Urinary bladder (tissue), 4 donors: ENCODE measurements around the gene SLC2A11. TPM values are rescaled to one million over a fixed set of nuclear protein-coding genes. Genes with fewer than 3 reads are reported as not detected.
"Not testable (repeated sequence)": the region's sequence is repeated elsewhere in the genome, so short reads cannot be mapped to it uniquely, and the experiment has no call there.

ENCODE experiments used
- DNase-seq: peaks from one replicate; pipeline ENCODE4 v3.0.0-alpha.2; 2015; ENCODE audit errors: extremely low spot score
- H3K27ac ChIP-seq: one replicate; pipeline ENCODE4 v1.5.1; 2013; ENCODE audit warnings: low read depth, mild to moderate bottlenecking, moderate library complexity
- H3K36me3 ChIP-seq: one replicate; pipeline ENCODE4 v1.6.1; 2013; ENCODE audit warnings: mild to moderate bottlenecking, moderate library complexity; ENCODE audit not compliant: insufficient read depth
- H3K4me1 ChIP-seq: one replicate; pipeline ENCODE4 v1.6.1; 2013; ENCODE audit warnings: mild to moderate bottlenecking, moderate library complexity; ENCODE audit not compliant: insufficient read depth
- H3K4me3 ChIP-seq: one replicate; pipeline ENCODE4 v1.5.1; 2013; ENCODE audit warnings: low read depth, low read length
- WGBS: extraction: QIAGEN DNeasy Blood & Tissue Kit; methylation state at CpG from one replicate; pipeline ENCODE4 v1.1.7; 2013; 5-methylcytosine and 5-hydroxymethylcytosine counted together
- polyA plus RNA-seq: library from polyadenylated mRNA; stranded (reverse); fragments of 200-250 nt; gene quantifications from one replicate; pipeline ENCODE4 v1.2.3, GENCODE V29; 2013
- small RNA-seq: library from RNA; depleted of rRNA; stranded (forward); fragments of <200 nt; gene quantifications from one replicate; pipeline ENCODE3, GENCODE V24; 2014
- total RNA-seq: library from RNA; depleted of rRNA; stranded (reverse); fragments of >200 nt; gene quantifications from one replicate; pipeline ENCODE4 v1.2.3, GENCODE V29; 2014
- donor health status: healthy with polysubstance abuse.
- donor health status: healthy.

Gene SLC2A11
- total and polyA plus RNA-seq, 2 donors = 12.0 to 13.0 TPM

DNA sequence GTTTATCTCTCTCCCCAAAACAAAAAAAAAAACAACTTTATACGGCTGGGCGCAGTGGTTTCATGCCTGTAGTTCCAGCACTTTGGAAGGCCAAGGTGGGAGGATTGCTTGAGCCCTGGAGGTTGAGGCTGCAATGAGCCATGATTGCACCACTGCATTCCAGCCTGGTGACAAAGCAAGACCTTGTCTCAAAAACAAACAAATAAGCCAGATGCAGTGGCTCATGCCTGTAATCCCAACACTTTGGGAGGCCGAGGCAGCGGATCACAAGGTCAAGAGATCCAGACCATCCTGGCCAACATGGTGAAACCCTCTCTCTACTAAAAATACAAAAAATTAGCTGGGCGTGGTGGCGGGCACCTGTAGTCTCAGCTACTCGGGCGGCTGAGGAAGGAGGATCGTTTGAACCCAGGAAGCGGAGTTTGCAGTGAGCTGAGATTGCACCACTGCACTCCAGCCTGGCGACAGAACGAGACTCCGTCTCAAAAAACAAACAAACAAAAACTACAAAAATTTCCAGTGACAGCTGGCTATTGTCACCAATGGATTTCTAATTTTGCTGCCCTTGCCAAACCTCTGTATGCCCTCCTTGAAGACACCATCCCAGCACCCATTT lies 64.0 kb downstream of the SLC2A11 start:
- H3K4me1 ChIP-seq, H3K4me3 ChIP-seq, DNase-seq, H3K36me3 ChIP-seq, H3K27ac ChIP-seq: not testable (repeated sequence)
- WGBS = 86% methylated on average over 13 of the region's 13 CpGs

DNA sequence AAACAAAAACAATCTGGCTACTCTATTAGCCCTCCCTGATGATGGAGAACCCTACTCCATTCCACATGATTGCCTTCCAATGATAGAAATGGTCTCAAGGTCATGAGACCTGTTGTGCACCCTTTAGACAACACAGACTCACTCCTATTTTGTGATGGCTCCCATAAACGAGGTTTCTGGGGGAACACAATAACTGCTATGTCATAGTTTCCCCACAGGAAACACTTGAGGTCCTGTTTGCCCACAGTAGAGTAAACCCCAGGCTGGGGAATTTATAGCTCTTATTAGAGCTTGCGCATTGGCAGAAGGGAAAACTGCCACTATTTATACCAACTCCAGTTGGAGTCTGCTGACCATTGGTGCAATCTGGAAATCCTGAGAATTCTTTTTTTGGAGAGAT lies 65.2 kb downstream of the SLC2A11 start:
- WGBS = 64% methylated on average over 2 of the region's 2 CpGs
- Histone ChIP-seq H3K4me1 (no peaks in the 10 kb centered on the region), H3K27ac (no peak overlapping the region), H3K36me3 (no peaks in the 10 kb centered on the region), H3K4me3 (no peak overlapping the region)
- no peak for DNase-seq

DNA sequence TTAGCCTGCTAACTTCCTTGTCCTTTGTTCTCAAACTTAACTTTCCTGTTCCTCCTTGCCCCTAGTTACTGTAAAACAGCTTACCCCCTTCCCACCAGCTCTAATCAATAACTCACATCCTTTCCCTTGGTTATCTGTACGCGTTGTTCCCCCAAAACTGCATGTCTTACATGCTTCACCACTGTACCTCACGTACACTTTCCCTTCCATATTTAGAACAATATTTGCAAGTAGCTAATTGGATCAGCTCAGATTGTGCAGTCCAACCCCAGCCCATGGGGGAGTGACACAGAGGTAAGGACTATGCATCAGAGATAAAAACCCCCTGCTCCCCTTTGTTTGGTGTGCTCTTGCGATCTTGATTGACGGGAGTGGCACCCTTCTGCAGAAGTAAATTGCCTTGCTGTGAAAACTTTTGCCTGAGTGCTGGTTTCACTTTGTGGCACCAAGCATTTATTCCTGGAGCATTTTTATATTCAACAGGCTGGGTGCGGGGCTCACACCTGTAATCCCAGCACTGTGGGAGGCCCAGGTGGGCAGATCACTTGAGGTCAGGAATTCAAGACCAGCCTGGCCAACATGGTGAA lies 67.4 kb downstream of the SLC2A11 start:
- H3K4me1 ChIP-seq = no peaks in the 10 kb centered on the region
- 89% methylated on average over 6 of the region's 6 CpGs for WGBS
- no peak overlapping the region for H3K27ac ChIP-seq
- H3K36me3 ChIP-seq = no peaks in the 10 kb centered on the region
- DNase-seq = no peak
- no peak overlapping the region for H3K4me3 ChIP-seq

DNA sequence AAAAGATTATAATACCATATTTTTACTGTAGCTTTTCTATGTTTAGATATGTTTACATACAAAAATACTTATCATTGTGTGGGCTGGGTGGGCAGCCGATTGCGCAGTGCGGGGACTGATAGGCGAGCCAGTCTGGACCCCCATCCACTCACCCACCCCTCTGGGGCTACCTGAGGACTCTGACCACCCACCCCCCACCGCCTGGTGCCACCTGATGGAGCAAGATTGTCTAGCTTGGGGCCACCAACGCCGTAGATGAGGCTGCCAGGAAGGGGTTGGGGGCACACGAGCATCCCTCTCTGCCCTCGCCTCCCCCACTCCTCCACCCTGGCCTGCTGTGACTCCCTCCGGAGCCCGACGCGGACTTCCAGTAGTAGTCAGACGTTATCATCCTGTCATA lies 68.9 kb downstream of the SLC2A11 start:
- no peak for DNase-seq
- 63% methylated on average over 14 of the region's 14 CpGs for WGBS
- Histone ChIP-seq H3K27ac (no peak overlapping the region), H3K4me1 (no peaks in the 10 kb centered on the region), H3K4me3 (no peak overlapping the region), H3K36me3 (no peaks in the 10 kb centered on the region)

Small RNA genes lying within 50 kb of the gene (small RNA-seq; reads per million reads assigned to genes)
- gene RN7SL268P = not detected

Other genes with a start within 250 kb of the SLC2A11 start
- gene DRICH1, start 225.6 kb upstream of the SLC2A11 start, total RNA-seq = 0.48 TPM
- gene DRICH1, start 225.6 kb upstream of the SLC2A11 start, polyA plus RNA-seq = 0.06 TPM
- not detected for gene RGL4, start 166.9 kb upstream of the SLC2A11 start, total RNA-seq
- 0.32 TPM for gene RGL4, start 166.9 kb upstream of the SLC2A11 start, polyA plus RNA-seq
- 9.9 TPM for gene ZNF70, start 106.8 kb upstream of the SLC2A11 start, total RNA-seq
- 1.6 TPM for gene ZNF70, start 106.8 kb upstream of the SLC2A11 start, polyA plus RNA-seq
- not detected for gene VPREB3, start 103.5 kb upstream of the SLC2A11 start, total RNA-seq
- gene VPREB3, start 103.5 kb upstream of the SLC2A11 start, polyA plus RNA-seq = not detected
- gene C22orf15, start 94.9 kb upstream of the SLC2A11 start, total RNA-seq = 0.63 TPM
- gene C22orf15, start 94.9 kb upstream of the SLC2A11 start, polyA plus RNA-seq = 0.82 TPM
- gene CHCHD10, start 89.9 kb upstream of the SLC2A11 start, total RNA-seq = 3.6 TPM
- gene CHCHD10, start 89.9 kb upstream of the SLC2A11 start, polyA plus RNA-seq = 69.8 TPM
- gene MMP11, start 85.0 kb upstream of the SLC2A11 start, total RNA-seq = 7.3 TPM
- gene MMP11, start 85.0 kb upstream of the SLC2A11 start, polyA plus RNA-seq = 5.6 TPM
- gene SMARCB1, start 70.9 kb upstream of the SLC2A11 start, total RNA-seq = 16.7 TPM
- 47.9 TPM for gene SMARCB1, start 70.9 kb upstream of the SLC2A11 start, polyA plus RNA-seq
- 0.74 TPM for gene DERL3, start 18.9 kb upstream of the SLC2A11 start, total RNA-seq
- gene DERL3, start 18.9 kb upstream of the SLC2A11 start, polyA plus RNA-seq = 0.98 TPM
- 70.1 TPM for gene MIF, start 36.5 kb downstream of the SLC2A11 start, total RNA-seq
- 528 TPM for gene MIF, start 36.5 kb downstream of the SLC2A11 start, polyA plus RNA-seq
- gene GSTT2B, start 103.3 kb downstream of the SLC2A11 start, total RNA-seq = 2.1 TPM
- 30.4 TPM for gene GSTT2B, start 103.3 kb downstream of the SLC2A11 start, polyA plus RNA-seq
- 3.0 TPM for gene DDTL, start 109.0 kb downstream of the SLC2A11 start, total RNA-seq
- 6.3 TPM for gene DDTL, start 109.0 kb downstream of the SLC2A11 start, polyA plus RNA-seq
- 71.1 TPM for gene DDT, start 116.6 kb downstream of the SLC2A11 start, total RNA-seq
- gene DDT, start 116.6 kb downstream of the SLC2A11 start, polyA plus RNA-seq = 232 TPM
- not detected for gene GSTT2, start 122.3 kb downstream of the SLC2A11 start, total RNA-seq
- gene GSTT2, start 122.3 kb downstream of the SLC2A11 start, polyA plus RNA-seq = 5.7 TPM
- not detected for gene GSTT4, start 147.6 kb downstream of the SLC2A11 start, total RNA-seq
- gene GSTT4, start 147.6 kb downstream of the SLC2A11 start, polyA plus RNA-seq = not detected
- gene CABIN1, start 153.4 kb downstream of the SLC2A11 start, total RNA-seq = 34.2 TPM
- gene CABIN1, start 153.4 kb downstream of the SLC2A11 start, polyA plus RNA-seq = 39.0 TPM